ENCODE data around the gene STAT4. TPM values are rescaled to one million over a fixed set of nuclear protein-coding genes. Genes with fewer than 3 reads are reported as not detected.
"Not testable (repeated sequence)": the region's sequence is repeated elsewhere in the genome, so short reads cannot be mapped to it uniquely, and the experiment has no call there.

STAT4 gene
- total RNA-seq, 1 experiment from 2014 or later = not detected

GRCh38 chr2:190997526-190998113 lies 153.2 kb downstream of the STAT4 start:
- Histone ChIP-seq H3K27ac (ENCODE audit: low read length) (no peak overlapping the region), H2AFZ (ENCODE audit: low read length) (no peak overlapping the region), H3K4me1 (ENCODE audit: low read length) (no peaks in the 10 kb centered on the region), H3K27me3 (ENCODE audit: low read length) (no peaks in the 10 kb centered on the region), H3K9ac (ENCODE audit: low read length) (no peak overlapping the region), H3K4me2 (ENCODE audit: low read depth, low read length, poor library complexity, severe bottlenecking) (no peak overlapping the region), H3K9me2 (replicated peaks; ENCODE audit: insufficient read depth, low read length) (no peaks in the 10 kb centered on the region), H3K79me2 (ENCODE audit: low read length) (no peaks in the 10 kb centered on the region), H3K4me3 (ENCODE audit: low read length) (no peak overlapping the region), H3K36me3 (ENCODE audit: insufficient read depth, low read length) (peaks cover 48% of the 10 kb centered on the region), H3K9me3 (ENCODE audit: low read length) (no peaks in the 10 kb centered on the region), H4K20me1 (ENCODE audit: insufficient read depth, low read depth, low read length) (no peaks in the 10 kb centered on the region)
- no peak for DNase-seq

- no peaks in the 10 kb centered on the region for H3K4me1 ChIP-seq (ENCODE audit: low read length)
- DNase-seq = no peak
- H3K9me2 ChIP-seq (replicated peaks; ENCODE audit: insufficient read depth, low read length) = no peaks in the 10 kb centered on the region
- no peaks in the 10 kb centered on the region for H3K9me3 ChIP-seq (ENCODE audit: low read length)
- no peaks in the 10 kb centered on the region for H3K27me3 ChIP-seq (ENCODE audit: low read length)
- H3K4me3 ChIP-seq (ENCODE audit: low read length) = no peak overlapping the region
- H4K20me1 ChIP-seq (ENCODE audit: insufficient read depth, low read depth, low read length) = no peaks in the 10 kb centered on the region
- H3K79me2 ChIP-seq (ENCODE audit: low read length) = no peaks in the 10 kb centered on the region
- H3K27ac ChIP-seq (ENCODE audit: low read length) = no peak overlapping the region
- H2AFZ ChIP-seq (ENCODE audit: low read length) = no peak overlapping the region
- H3K9ac ChIP-seq (ENCODE audit: low read length) = no peak overlapping the region
- no peak overlapping the region for H3K4me2 ChIP-seq (ENCODE audit: low read depth, low read length, poor library complexity, severe bottlenecking)
- H3K36me3 ChIP-seq (ENCODE audit: insufficient read depth, low read length) = peaks cover 41% of the 10 kb centered on the region
These were observed 153.8 kb downstream of the STAT4 start for GRCh38 chr2:190996947-190997346.

GRCh38 chr2:190996338-190996946 lies 154.4 kb downstream of the STAT4 start:
- Histone ChIP-seq H3K27me3 (ENCODE audit: low read length) (no peaks in the 10 kb centered on the region), H3K9me3 (ENCODE audit: low read length) (no peaks in the 10 kb centered on the region), H3K79me2 (ENCODE audit: low read length) (no peaks in the 10 kb centered on the region), H3K4me1 (ENCODE audit: low read length) (no peaks in the 10 kb centered on the region), H4K20me1 (ENCODE audit: insufficient read depth, low read depth, low read length) (no peaks in the 10 kb centered on the region), H3K27ac (ENCODE audit: low read length) (no peak overlapping the region), H3K36me3 (ENCODE audit: insufficient read depth, low read length) (peaks cover 39% of the 10 kb centered on the region), H3K9me2 (replicated peaks; ENCODE audit: insufficient read depth, low read length) (no peaks in the 10 kb centered on the region), H3K4me2 (ENCODE audit: low read depth, low read length, poor library complexity, severe bottlenecking) (no peak overlapping the region), H3K4me3 (ENCODE audit: low read length) (no peak overlapping the region), H2AFZ (ENCODE audit: low read length) (no peak overlapping the region), H3K9ac (ENCODE audit: low read length) (no peak overlapping the region)
- peak; percentile 74 for DNase-seq

GRCh38 chr2:190995315-190995714 lies 155.5 kb downstream of the STAT4 start:
- not testable (repeated sequence) for H3K79me2 ChIP-seq (ENCODE audit: low read length); DNase-seq; H3K27me3 ChIP-seq (ENCODE audit: low read length); H3K4me3 ChIP-seq (ENCODE audit: low read length); H3K9ac ChIP-seq (ENCODE audit: low read length); H3K9me2 ChIP-seq (replicated peaks; ENCODE audit: insufficient read depth, low read length); H3K4me2 ChIP-seq (ENCODE audit: low read depth, low read length, poor library complexity, severe bottlenecking); H3K4me1 ChIP-seq (ENCODE audit: low read length); H3K27ac ChIP-seq (ENCODE audit: low read length); H2AFZ ChIP-seq (ENCODE audit: low read length); H4K20me1 ChIP-seq (ENCODE audit: insufficient read depth, low read depth, low read length); H3K9me3 ChIP-seq (ENCODE audit: low read length)
- H3K36me3 ChIP-seq (ENCODE audit: insufficient read depth, low read length) = peaks cover 33% of the 10 kb centered on the region

GRCh38 chr2:190994148-190994547 lies 156.6 kb downstream of the STAT4 start:
- Histone ChIP-seq H3K4me1 (ENCODE audit: low read length) (no peaks in the 10 kb centered on the region), H3K27ac (ENCODE audit: low read length) (no peak overlapping the region), H2AFZ (ENCODE audit: low read length) (no peak overlapping the region), H3K4me3 (ENCODE audit: low read length) (no peak overlapping the region), H3K79me2 (ENCODE audit: low read length) (no peaks in the 10 kb centered on the region), H3K36me3 (ENCODE audit: insufficient read depth, low read length) (peaks cover 32% of the 10 kb centered on the region), H4K20me1 (ENCODE audit: insufficient read depth, low read depth, low read length) (no peaks in the 10 kb centered on the region), H3K9me3 (ENCODE audit: low read length) (no peaks in the 10 kb centered on the region), H3K9ac (ENCODE audit: low read length) (no peak overlapping the region), H3K27me3 (ENCODE audit: low read length) (no peaks in the 10 kb centered on the region), H3K4me2 (ENCODE audit: low read depth, low read length, poor library complexity, severe bottlenecking) (no peak overlapping the region), H3K9me2 (replicated peaks; ENCODE audit: insufficient read depth, low read length) (no peaks in the 10 kb centered on the region)
- DNase-seq = no peak

GRCh38 chr2:190993292-190993643 lies 157.5 kb downstream of the STAT4 start:
- no peaks in the 10 kb centered on the region for H3K9me3 ChIP-seq (ENCODE audit: low read length)
- no peaks in the 10 kb centered on the region for H4K20me1 ChIP-seq (ENCODE audit: insufficient read depth, low read depth, low read length)
- no peak overlapping the region for H3K9ac ChIP-seq (ENCODE audit: low read length)
- no peaks in the 10 kb centered on the region for H3K27me3 ChIP-seq (ENCODE audit: low read length)
- H3K27ac ChIP-seq (ENCODE audit: low read length) = no peak overlapping the region
- H3K36me3 ChIP-seq (ENCODE audit: insufficient read depth, low read length) = peaks cover 32% of the 10 kb centered on the region
- no peaks in the 10 kb centered on the region for H3K79me2 ChIP-seq (ENCODE audit: low read length)
- H3K9me2 ChIP-seq (replicated peaks; ENCODE audit: insufficient read depth, low read length) = no peaks in the 10 kb centered on the region
- no peaks in the 10 kb centered on the region for H3K4me1 ChIP-seq (ENCODE audit: low read length)
- DNase-seq = no peak
- H3K4me3 ChIP-seq (ENCODE audit: low read length) = no peak overlapping the region
- H3K4me2 ChIP-seq (ENCODE audit: low read depth, low read length, poor library complexity, severe bottlenecking) = no peak overlapping the region
- no peak overlapping the region for H2AFZ ChIP-seq (ENCODE audit: low read length)

- Histone ChIP-seq H3K9me2 (replicated peaks; ENCODE audit: insufficient read depth, low read length) (no peaks in the 10 kb centered on the region), H4K20me1 (ENCODE audit: insufficient read depth, low read depth, low read length) (no peaks in the 10 kb centered on the region), H3K4me3 (ENCODE audit: low read length) (no peak overlapping the region), H2AFZ (ENCODE audit: low read length) (no peak overlapping the region), H3K9ac (ENCODE audit: low read length) (no peak overlapping the region), H3K79me2 (ENCODE audit: low read length) (no peaks in the 10 kb centered on the region), H3K4me2 (ENCODE audit: low read depth, low read length, poor library complexity, severe bottlenecking) (no peak overlapping the region), H3K4me1 (ENCODE audit: low read length) (no peaks in the 10 kb centered on the region), H3K27me3 (ENCODE audit: low read length) (no peaks in the 10 kb centered on the region), H3K27ac (ENCODE audit: low read length) (no peak overlapping the region), H3K9me3 (ENCODE audit: low read length) (no peaks in the 10 kb centered on the region), H3K36me3 (ENCODE audit: insufficient read depth, low read length) (peaks cover 22% of the 10 kb centered on the region)
- no peak for DNase-seq
These were observed 160.7 kb downstream of the STAT4 start for GRCh38 chr2:190990132-190990531.

- no peaks in the 10 kb centered on the region for H4K20me1 ChIP-seq (ENCODE audit: insufficient read depth, low read depth, low read length)
- no peak overlapping the region for H3K4me2 ChIP-seq (ENCODE audit: low read depth, low read length, poor library complexity, severe bottlenecking)
- peaks cover 26% of the 10 kb centered on the region; the same call in 1 of the 2 replicates for H3K36me3 ChIP-seq (ENCODE audit: insufficient read depth, low read length)
- no peak for DNase-seq
- no peak overlapping the region for H3K4me3 ChIP-seq (ENCODE audit: low read length)
- no peak overlapping the region for H3K27ac ChIP-seq (ENCODE audit: low read length)
- no peaks in the 10 kb centered on the region for H3K4me1 ChIP-seq (ENCODE audit: low read length)
- no peak overlapping the region for H2AFZ ChIP-seq (ENCODE audit: low read length)
- H3K9ac ChIP-seq (ENCODE audit: low read length) = no peak overlapping the region
- H3K9me3 ChIP-seq (ENCODE audit: low read length) = no peaks in the 10 kb centered on the region
- no peaks in the 10 kb centered on the region for H3K27me3 ChIP-seq (ENCODE audit: low read length)
- H3K9me2 ChIP-seq (replicated peaks; ENCODE audit: insufficient read depth, low read length) = no peaks in the 10 kb centered on the region
- H3K79me2 ChIP-seq (ENCODE audit: low read length) = no peaks in the 10 kb centered on the region
These were observed 161.9 kb downstream of the STAT4 start for GRCh38 chr2:190988910-190989309.

Measured in Karpas-422 (cell line).